Heart right ventricle (tissue), 16 donors: ENCODE measurements around the gene GTPBP6. TPM values are rescaled to one million over a fixed set of nuclear protein-coding genes. Genes with fewer than 3 reads are reported as not detected.
A peak's percentile ranks its signal among the peaks of the same experiment; 100 is the strongest.

Experiments used
- ATAC-seq, 8 donors: fragments of 200-7000 bp; cut with Tn5 transposase; one replicate each; pipeline ENCODE4 v1.9.1; 2020; ENCODE audit warnings: mild to moderate bottlenecking in 8 of 8, moderate library complexity in 8 of 8, moderate number of reproducible peaks in 1 of 8
- DNase-seq, 2 donors: peaks; one replicate each; pipeline ENCODE4 v3.0.0-alpha.2; 2020
- H3K27ac ChIP-seq, 10 donors: fragments of 200-600 bp; sonication (generic) in 2 of 10; one replicate each; pipeline versions ENCODE4 v1.5.0 to v1.8.0; 2020 to 2022; ENCODE audit warnings: mild to moderate bottlenecking in 3 of 10
- H3K27me3 ChIP-seq, 7 donors: fragments of 200-600 bp; one replicate each; pipeline ENCODE4 v1.8.0; 2021 to 2022; ENCODE audit warnings: mild to moderate bottlenecking in 2 of 7
- H3K36me3 ChIP-seq, 9 donors: fragments of 200-600 bp; sonication (generic) in 1 of 9; one replicate each; pipeline versions ENCODE4 v1.5.0 to v1.8.0; 2020 to 2022; ENCODE audit warnings: mild to moderate bottlenecking in 2 of 9
- H3K4me1 ChIP-seq, 9 donors: fragments of 200-600 bp; sonication (generic) in 1 of 9; one replicate each; pipeline versions ENCODE4 v1.5.0 to v1.8.0; 2020 to 2022; ENCODE audit warnings: mild to moderate bottlenecking in 4 of 9
- H3K4me3 ChIP-seq, 10 donors: fragments of 200-600 bp; sonication (generic) in 2 of 10; one replicate each; pipeline versions ENCODE4 v1.5.0 to v1.8.0; 2020 to 2022; ENCODE audit warnings: mild to moderate bottlenecking in 7 of 10, moderate library complexity in 2 of 10
- H3K9me3 ChIP-seq, 11 donors: fragments of 200-600 bp in 10 of 11; sonication (generic) in 2 of 11; one replicate each; pipeline versions ENCODE4 v1.5.0 to v1.8.0; 2013 to 2022; ENCODE audit warnings: mild to moderate bottlenecking in 2 of 11, control low read depth in 1 of 11, moderate library complexity in 1 of 11
- CTCF ChIP-seq, 9 donors: fragments of 200-600 bp; sonication (generic) in 2 of 9; IDR thresholded peaks; one replicate each; pipeline versions ENCODE4 v1.5.0 to v1.8.0; 2021 to 2022; ENCODE audit warnings: antibody characterized with exemption in 9 of 9, mild to moderate bottlenecking in 5 of 9, moderate library complexity in 1 of 9
- WGBS, 2 donors: extraction: QIAGEN DNeasy Blood & Tissue Kit; methylation state at CpG; one replicate each; pipeline ENCODE4 v1.1.7; 2013; ENCODE audit warnings: inconsistent platforms in 1 of 2; 5-methylcytosine and 5-hydroxymethylcytosine counted together
- intact Hi-C, 10 donors: fragments of 100-400 bp; cut with DNase I; formaldehyde crosslinking; loops; one replicate each; pipeline versions ENCODE4 v1.11.1 to v1.14.2; 2022
- polyA plus RNA-seq, 2 donors: library from polyadenylated mRNA; stranded (reverse); fragments of 200-250 nt; gene quantifications; one replicate each; pipeline ENCODE4 v1.2.3, GENCODE V29; 2013
- total RNA-seq, 10 donors: library from RNA; stranded (reverse); fragmentation: NEBNext Ultra II Directional in 3 of 10; extraction: Animal tissue kit (Norgen Biotek cat#: 25700) in 3 of 10; gene quantifications; one replicate each; pipeline versions ENCODE4 v1.2.1 to v1.2.4, GENCODE V29; 2021 to 2023
- donor health status: Arrhythmogenic right ventricular cardiomyopathy.
- donor health status: ischemic (EF 13 %, LVEDD 7.1; RV severe dilation, severe dysfunction).
- donor health status: healthy with polysubstance abuse.
- donor health status: DM: no; HTN: yes; CAD: no.
- donor health status: DM: no; HTN: no; CAD: no.
- donor health status: ischemic (EF 25% LVEDD 6.9; RV normal size, moderate dysfunction).
- donor health status: ischemic (EF 25% LVEDD 5.7; RV mildly dilated, moderate dysfunction).
- donor health status: healthy.
- donor health status: DM: yes; HTN: yes; CAD: no.
- donor health status: Ischemic cardiomyopathy.
- donor health status: ischemic (EF 35%, LVEDD 5.7; RV mildly dilated, moderate dysfunction).
- donor health status: nonischemic (EF 11% LVEDD 7.7; RV severe dilation, severe dysfunction).
- donor health status: DM: yes; HTN: yes; CAD: no.
- donor health status: PGD.
- donor health status: ischemic (EF 29% LVEDD 5.4; RV normal size, mild dysfunction).
- donor health status: nonischemic (EF 23%, LVEDD 6.1; RV moderate dilation, normal function).

Gene GTPBP6
- total and polyA plus RNA-seq, 12 donors = 29.8 to 103 (median 46.3) TPM

DNA sequence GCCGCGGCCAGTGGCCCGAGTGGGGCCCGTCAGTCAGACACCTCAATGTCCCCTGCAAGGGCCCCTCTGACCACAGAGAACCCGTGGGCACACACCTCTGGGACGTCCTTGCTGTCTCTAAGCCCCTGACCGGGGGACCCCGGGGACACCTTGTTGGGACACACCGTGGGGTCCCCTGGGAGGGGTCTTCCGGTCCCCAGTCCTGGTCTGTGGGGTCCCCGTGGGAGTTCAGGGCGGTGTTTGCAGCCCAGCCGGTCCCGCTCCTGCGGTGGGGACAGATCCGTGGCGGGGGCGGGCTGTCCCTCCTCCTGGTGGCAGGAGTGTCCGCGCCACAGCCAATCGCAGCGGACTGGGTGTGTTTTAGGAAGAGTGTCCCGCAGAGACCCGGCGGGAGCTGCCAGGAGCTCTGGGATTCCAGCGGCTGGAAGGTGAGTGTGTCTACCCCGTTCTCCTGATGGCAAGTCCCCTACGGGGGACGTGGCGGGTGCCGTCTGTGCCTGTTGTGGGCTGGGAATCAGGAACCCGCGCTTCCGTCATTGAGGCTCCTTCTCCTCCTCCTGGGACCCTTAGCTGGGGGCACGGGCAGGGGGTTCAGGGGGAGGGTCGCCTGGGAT lies 42.5 kb downstream of the GTPBP6 start:
- Histone ChIP-seq H3K36me3 (no peaks in the 10 kb centered on the region), H3K27me3 (peaks cover 0 to 14% (median 0%) of the 10 kb centered on the region in 7 donors), H3K9me3 (no peaks in the 10 kb centered on the region), H3K4me1 (peaks cover 0 to 23% (median 14%) of the 10 kb centered on the region in 9 donors), H3K4me3 (peak overlapping the region; percentile 47 to 65 (median 57)), H3K27ac (peak overlapping the region; percentile 30 to 82 (median 52))
- WGBS, 2 donors = 2 to 4% methylated on average over 35 to 36 of the region's 36 CpGs
- peak; percentile 94 to 98 (median 97) for ATAC-seq
- intact Hi-C loops = loop anchor here in 1 of 10 donors (5.0 kb wide), 1 partner anchor 41 kb away; the partner anchor contains the start of gene GTPBP6
- DNase-seq = peak; percentile 78 to 86
- TF ChIP-seq CTCF (IDR thresholded peaks at IDR 0.05) = peak in 5 of 9 donors; percentile 13 to 38 (median 25)

DNA sequence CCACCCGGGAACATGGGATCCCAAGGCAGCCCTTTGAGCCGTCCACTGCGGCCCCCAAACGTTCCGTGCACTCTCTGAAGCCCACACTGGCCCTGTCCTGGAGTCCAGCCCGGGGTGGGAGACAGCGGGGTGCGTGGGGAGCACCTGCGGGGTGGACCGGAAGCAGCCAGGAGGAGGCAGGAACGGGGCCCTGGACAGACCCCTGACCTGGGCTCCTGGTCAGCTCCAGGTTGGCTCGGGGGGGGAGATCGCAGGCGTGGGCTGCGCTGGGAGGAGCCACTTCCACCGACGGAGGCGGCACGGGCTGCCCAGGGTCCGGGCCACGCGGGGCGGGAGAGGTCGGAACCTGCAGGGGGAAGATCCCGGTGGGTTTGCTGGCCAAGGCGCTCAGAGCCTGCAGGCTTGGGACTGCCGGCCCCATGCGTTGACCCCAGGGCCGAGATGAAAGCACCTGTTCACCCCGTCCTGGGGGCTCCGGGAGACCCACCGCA lies 43.1 kb downstream of the GTPBP6 start:
- Histone ChIP-seq H3K4me3 (peak overlapping the region; percentile 47 to 65 (median 57)), H3K27ac (peak overlapping the region; percentile 30 to 82 (median 52)), H3K36me3 (no peaks in the 10 kb centered on the region), H3K27me3 (peaks cover 0 to 14% (median 0%) of the 10 kb centered on the region in 7 donors), H3K9me3 (no peaks in the 10 kb centered on the region), H3K4me1 (peaks cover 0 to 23% (median 14%) of the 10 kb centered on the region in 9 donors)
- 38 to 43% methylated on average over 32 of the region's 32 CpGs for WGBS, 2 donors
- peak in 1 of 2 donors; percentile 36 for DNase-seq
- TF ChIP-seq CTCF (IDR thresholded peaks at IDR 0.05) = no peak
- intact Hi-C loops = loop anchor here in 1 of 10 donors (5.0 kb wide), 1 partner anchor 42 kb away; the partner anchor contains the start of gene GTPBP6
- peak; percentile 12 to 63 (median 22) for ATAC-seq

DNA sequence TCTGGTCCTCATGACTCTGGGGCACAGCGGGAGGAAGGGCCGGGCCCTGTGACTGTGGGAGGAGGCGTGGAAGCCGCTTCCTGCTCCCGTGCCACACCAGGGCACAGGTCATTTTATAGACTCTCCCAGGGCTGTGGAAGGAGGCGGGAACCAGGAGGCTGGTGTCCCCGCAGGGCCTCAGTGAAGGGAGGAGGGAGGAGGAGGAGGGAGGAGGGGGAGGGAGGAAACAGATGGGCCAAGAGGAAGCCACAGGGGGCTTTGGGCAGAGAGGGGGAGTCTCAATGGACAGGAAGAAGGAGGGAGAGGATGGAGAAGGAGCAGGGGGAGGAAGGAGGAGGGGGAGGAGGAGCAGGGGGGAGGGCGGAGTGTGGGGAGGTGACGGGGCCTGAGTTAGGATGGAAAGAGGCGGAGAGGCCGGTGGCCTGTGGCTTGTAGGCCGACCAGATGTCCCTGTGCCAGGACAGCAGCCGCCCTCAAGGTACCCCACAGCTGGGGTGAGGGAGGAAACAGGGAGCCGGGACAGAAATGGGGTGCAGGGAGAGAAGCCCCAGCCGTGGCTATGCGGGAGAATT lies 43.6 kb downstream of the GTPBP6 start:
- peak; percentile 27 to 54 for DNase-seq

More for the DNA sequence above, 43.6 kb downstream of the GTPBP6 start:
- TF ChIP-seq CTCF (IDR thresholded peaks at IDR 0.05) = no peak
- no peaks in the 10 kb centered on the region for H3K9me3 ChIP-seq
- intact Hi-C loops = loop anchor here in 1 of 10 donors (5.0 kb wide), 1 partner anchor 42 kb away; the partner anchor contains the start of gene GTPBP6
- no peaks in the 10 kb centered on the region for H3K36me3 ChIP-seq
- peak overlapping the region in 7 of 10 donors; percentile 51 to 65 (median 59) for H3K4me3 ChIP-seq
- ATAC-seq = peak; percentile 38 to 78 (median 64)
- peaks cover 0 to 23% (median 14%) of the 10 kb centered on the region in 9 donors for H3K4me1 ChIP-seq
- 59 to 64% methylated on average over 16 of the region's 16 CpGs for WGBS, 2 donors
- peaks cover 0 to 14% (median 0%) of the 10 kb centered on the region in 7 donors for H3K27me3 ChIP-seq
- H3K27ac ChIP-seq = peak overlapping the region in 9 of 10 donors; percentile 30 to 82 (median 54)
